ENCODE measurements around the gene ZNF273. TPM values are rescaled to one million over a fixed set of nuclear protein-coding genes. Genes with fewer than 3 reads are reported as not detected.
A peak's percentile ranks its signal among the peaks of the same experiment; 100 is the strongest.

ZNF273 gene
- total RNA-seq, 1 experiment from 2014 or later, result 17.9 TPM

GRCh38 chr7:64905547-64905946, 2.5 kb downstream of the ZNF273 start:
- WGBS (ENCODE audit: extremely low coverage, insufficient read length, low lambda C conversion rate), result no CpG with 5 or more reads among the region's 4 CpGs
- no peaks in the 10 kb centered on the region for H3K9me3 ChIP-seq (ENCODE audit: control insufficient read depth, low read depth, low read length)
- Mint-ChIP-seq H3K36me3 (ENCODE audit: insufficient read depth in 1 of 3, low read depth in 3 of 3) (peaks cover 6 to 30% (median 8%) of the 10 kb centered on the region in 3 experiments), H3K9me3 (peaks cover 0 to 18% of the 10 kb centered on the region in 2 experiments), H3K27ac (peak overlapping the region in 1 of 3 experiments; percentile 53; a peak in 4 of 7 replicates), H3K27me3 (ENCODE audit: low read depth) (no peaks in the 10 kb centered on the region), H3K4me3 (peak overlapping the region; percentile 41 to 68), H3K4me1 (peaks cover 35 to 48% of the 10 kb centered on the region in 2 experiments)
- H3K79me1 ChIP-seq (ENCODE audit: insufficient read depth, low read depth, low read length, poor library complexity, severe bottlenecking), result peaks cover 6% of the 10 kb centered on the region
- H3K56ac ChIP-seq (ENCODE audit: insufficient read length, low read depth, low read length), result no peak overlapping the region
- no peak overlapping the region for H2AFZ ChIP-seq (ENCODE audit: low read length)
- peaks cover 39% of the 10 kb centered on the region for H3K79me2 ChIP-seq (ENCODE audit: insufficient read depth, low read length)
- H2BK15ac ChIP-seq (ENCODE audit: low read depth, low read length), result no peak overlapping the region
- no peak overlapping the region for H4K91ac ChIP-seq (ENCODE audit: insufficient read length, low read depth, low read length)
- H3K27ac ChIP-seq (ENCODE audit: insufficient read length, low read depth, low read length), result no peak overlapping the region
- TF ChIP-seq, protein P1, sequence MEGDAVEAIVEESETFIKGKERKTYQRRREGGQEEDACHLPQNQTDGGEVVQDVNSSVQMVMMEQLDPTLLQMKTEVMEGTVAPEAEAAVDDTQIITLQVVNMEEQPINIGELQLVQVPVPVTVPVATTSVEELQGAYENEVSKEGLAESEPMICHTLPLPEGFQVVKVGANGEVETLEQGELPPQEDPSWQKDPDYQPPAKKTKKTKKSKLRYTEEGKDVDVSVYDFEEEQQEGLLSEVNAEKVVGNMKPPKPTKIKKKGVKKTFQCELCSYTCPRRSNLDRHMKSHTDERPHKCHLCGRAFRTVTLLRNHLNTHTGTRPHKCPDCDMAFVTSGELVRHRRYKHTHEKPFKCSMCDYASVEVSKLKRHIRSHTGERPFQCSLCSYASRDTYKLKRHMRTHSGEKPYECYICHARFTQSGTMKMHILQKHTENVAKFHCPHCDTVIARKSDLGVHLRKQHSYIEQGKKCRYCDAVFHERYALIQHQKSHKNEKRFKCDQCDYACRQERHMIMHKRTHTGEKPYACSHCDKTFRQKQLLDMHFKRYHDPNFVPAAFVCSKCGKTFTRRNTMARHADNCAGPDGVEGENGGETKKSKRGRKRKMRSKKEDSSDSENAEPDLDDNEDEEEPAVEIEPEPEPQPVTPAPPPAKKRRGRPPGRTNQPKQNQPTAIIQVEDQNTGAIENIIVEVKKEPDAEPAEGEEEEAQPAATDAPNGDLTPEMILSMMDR (conservative IDR thresholded peaks at IDR 0.05), result no peak
- H2BK5ac ChIP-seq (ENCODE audit: insufficient read length, low read length), result no peak overlapping the region
- H3K4ac ChIP-seq (ENCODE audit: low read depth, low read length), result no peak overlapping the region
- no peak overlapping the region for H4K5ac ChIP-seq (ENCODE audit: insufficient read length, low read depth, low read length)
- H3K18ac ChIP-seq (ENCODE audit: insufficient read length, low read depth, low read length), result no peak overlapping the region
- no peak overlapping the region for H2BK12ac ChIP-seq (ENCODE audit: insufficient read length, low read depth, low read length)
- H2BK20ac ChIP-seq (ENCODE audit: low read depth, low read length, poor library complexity, severe bottlenecking), result no peak overlapping the region
- no peak overlapping the region for H2AK5ac ChIP-seq (ENCODE audit: insufficient read length, low read length)
- peak overlapping the region; percentile 43 for H3K4me2 ChIP-seq (ENCODE audit: insufficient read depth, insufficient read length, low read length)
- H3K23ac ChIP-seq (ENCODE audit: insufficient read length, low read depth, low read length), result no peak overlapping the region
- no peaks in the 10 kb centered on the region for H4K20me1 ChIP-seq (ENCODE audit: control insufficient read depth, insufficient read depth, insufficient read length)
- no peak overlapping the region for H3K14ac ChIP-seq (ENCODE audit: insufficient read depth, low read length)
- H3K23me2 ChIP-seq (ENCODE audit: insufficient read length, low read depth, low read length, poor library complexity, severe bottlenecking), result peaks cover 6% of the 10 kb centered on the region
- no peak overlapping the region for H3K9ac ChIP-seq (ENCODE audit: extremely low read depth, insufficient read length, low read length)
- H3K4me1 ChIP-seq (ENCODE audit: insufficient read depth, low read length), result no peaks in the 10 kb centered on the region; the same call in 1 of the 2 replicates
- H4K8ac ChIP-seq (replicated peaks; ENCODE audit: insufficient read length, low read depth, low read length), result no peak overlapping the region
- no peaks in the 10 kb centered on the region for H3K27me3 ChIP-seq (ENCODE audit: insufficient read depth, low read length)
- DNase-seq, result no peak
- no peak overlapping the region for H2BK120ac ChIP-seq (ENCODE audit: low read depth, low read length, poor library complexity, severe bottlenecking)
- H3T11ph ChIP-seq (ENCODE audit: low read length), result no peak overlapping the region
